Uterus (tissue), 2 donors: ENCODE data around the gene APOL4.

Source experiments
- POLR2A ChIP-seq, 2 donors: fragments of 450-650 bp; IDR thresholded peaks; one replicate each; pipeline ENCODE4 v1.6.1; 2016; ENCODE audit warnings: antibody characterized with exemption in 2 of 2, mild to moderate bottlenecking in 1 of 2, moderate library complexity in 1 of 2
- TF ChIP-seq, protein P1 (sequence below), 4 experiments: fragments of 200-600 bp in 2 of 4; fragments of 450-650 bp in 2 of 4; sonication (generic) in 2 of 4; IDR thresholded peaks; one replicate each; pipeline ENCODE4 v1.5.1; 2016 to 2019; ENCODE audit warnings: antibody characterized with exemption in 4 of 4, mild to moderate bottlenecking in 2 of 4, moderate library complexity in 1 of 4

DNA sequence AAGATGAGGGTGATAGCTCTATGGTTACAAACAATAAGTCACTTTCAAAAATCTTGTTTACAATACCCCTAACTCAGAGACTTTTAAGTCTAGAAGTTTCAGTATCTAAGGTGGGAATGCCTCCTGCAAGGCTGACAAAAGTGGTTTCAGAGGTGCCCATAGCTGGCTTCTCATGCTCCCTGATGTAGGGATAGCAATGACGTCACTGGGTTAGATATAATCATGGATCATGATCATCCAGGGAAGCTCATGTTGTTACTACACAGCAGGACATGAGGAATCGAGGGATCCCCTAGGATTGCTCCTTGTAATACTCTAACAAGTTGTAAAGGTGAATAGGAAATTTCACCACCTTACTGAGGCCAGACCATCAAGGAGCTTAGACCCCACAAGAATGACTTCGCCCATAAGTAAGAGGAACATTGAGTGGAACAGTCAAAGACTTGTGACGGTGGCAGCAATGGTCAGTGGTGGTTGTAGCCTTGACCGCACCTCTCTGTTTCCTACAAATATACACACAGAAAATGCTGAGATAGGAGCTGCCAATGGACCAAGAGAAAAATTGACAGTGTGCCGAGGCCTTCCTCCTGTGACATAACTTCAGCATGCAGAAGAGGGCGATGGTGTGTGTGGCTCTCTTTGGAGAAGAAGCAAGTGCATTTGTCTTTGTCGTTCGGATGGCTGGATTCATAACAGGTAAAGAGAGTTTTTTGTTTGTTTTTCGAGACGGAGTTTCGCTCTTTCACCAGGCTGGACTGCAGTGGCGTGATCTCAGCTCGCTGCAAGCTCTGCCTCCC is 15.6 kb downstream of the APOL4 start:
- no peak for TF ChIP-seq POLR2A (IDR thresholded peaks at IDR 0.05)
- TF ChIP-seq, protein P1, sequence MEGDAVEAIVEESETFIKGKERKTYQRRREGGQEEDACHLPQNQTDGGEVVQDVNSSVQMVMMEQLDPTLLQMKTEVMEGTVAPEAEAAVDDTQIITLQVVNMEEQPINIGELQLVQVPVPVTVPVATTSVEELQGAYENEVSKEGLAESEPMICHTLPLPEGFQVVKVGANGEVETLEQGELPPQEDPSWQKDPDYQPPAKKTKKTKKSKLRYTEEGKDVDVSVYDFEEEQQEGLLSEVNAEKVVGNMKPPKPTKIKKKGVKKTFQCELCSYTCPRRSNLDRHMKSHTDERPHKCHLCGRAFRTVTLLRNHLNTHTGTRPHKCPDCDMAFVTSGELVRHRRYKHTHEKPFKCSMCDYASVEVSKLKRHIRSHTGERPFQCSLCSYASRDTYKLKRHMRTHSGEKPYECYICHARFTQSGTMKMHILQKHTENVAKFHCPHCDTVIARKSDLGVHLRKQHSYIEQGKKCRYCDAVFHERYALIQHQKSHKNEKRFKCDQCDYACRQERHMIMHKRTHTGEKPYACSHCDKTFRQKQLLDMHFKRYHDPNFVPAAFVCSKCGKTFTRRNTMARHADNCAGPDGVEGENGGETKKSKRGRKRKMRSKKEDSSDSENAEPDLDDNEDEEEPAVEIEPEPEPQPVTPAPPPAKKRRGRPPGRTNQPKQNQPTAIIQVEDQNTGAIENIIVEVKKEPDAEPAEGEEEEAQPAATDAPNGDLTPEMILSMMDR (IDR thresholded peaks at IDR 0.05): no peak
